Measurements from ENCODE around the gene ABCA2.

Gene ABCA2

GRCh38 chr9:136979769-136980587 is 48.1 kb downstream of the ABCA2 start:
- DNase-seq = no peak

GRCh38 chr9:136978865-136979544 is 49.0 kb downstream of the ABCA2 start:
- no peak for DNase-seq

GRCh38 chr9:136978073-136978864 is 49.8 kb downstream of the ABCA2 start:
- no peak for DNase-seq

GRCh38 chr9:136977649-136978072 is 50.4 kb downstream of the ABCA2 start:
- DNase-seq = no peak

- no peak for DNase-seq
Measured at GRCh38 chr9:136977223-136977622, 50.8 kb downstream of the ABCA2 start, which contains the start of gene PTGDS. Gene PTGDS, plus strand, starts transcription at chr9:136977504. Its CDS starts 75 bp downstream, at chr9:136977579.

- DNase-seq = no peak
Measured at GRCh38 chr9:136975644-136976043, 52.4 kb downstream of the ABCA2 start.

- no peak for DNase-seq
Measured at GRCh38 chr9:136974817-136975535, 53.1 kb downstream of the ABCA2 start.

- no peak for DNase-seq
Measured at GRCh38 chr9:136973618-136974617, 54.1 kb downstream of the ABCA2 start.

- DNase-seq = no peak
Measured at GRCh38 chr9:136972743-136973142, 55.3 kb downstream of the ABCA2 start.

- no peak for DNase-seq
Measured at GRCh38 chr9:136972335-136972734, 55.7 kb downstream of the ABCA2 start.

- DNase-seq = no peak
Measured at GRCh38 chr9:136971746-136972145, 56.3 kb downstream of the ABCA2 start.

- no peak for DNase-seq
Measured at GRCh38 chr9:136970361-136970760, 57.7 kb downstream of the ABCA2 start.

- no peak for DNase-seq
Measured at GRCh38 chr9:136969774-136970173, 58.3 kb downstream of the ABCA2 start.

- DNase-seq = no peak
Measured at GRCh38 chr9:136969150-136969549, 58.9 kb downstream of the ABCA2 start.

- no peak for DNase-seq
Measured at GRCh38 chr9:136968333-136969127, 59.5 kb downstream of the ABCA2 start.

GRCh38 chr9:136965771-136966484 is 62.1 kb downstream of the ABCA2 start:
- DNase-seq = no peak

GRCh38 chr9:136964833-136965422 is 63.1 kb downstream of the ABCA2 start:
- no peak for DNase-seq

- DNase-seq = no peak
Measured at GRCh38 chr9:136964171-136964689, 63.8 kb downstream of the ABCA2 start.

GRCh38 chr9:136963751-136964150 is 64.3 kb downstream of the ABCA2 start:
- DNase-seq = no peak

Data from NCI-H2227 treated with DMSO at 0.1 percent for 48 hours (cell line).